ENCODE results near the gene NCK1.

- TF ChIP-seq HDAC2 (IDR thresholded peaks at IDR 0.05) = no peak
- TF ChIP-seq CBFB (CRISPR knock-in tag; IDR thresholded peaks at IDR 0.05) = no peak
- no peak for TF ChIP-seq CTCF (IDR thresholded peaks at IDR 0.05 in 2 of 3, conservative IDR thresholded peaks at IDR 0.05 in 1 of 3; ENCODE audit: insufficient read depth in 2 of 3, low read depth in 1 of 3, low read length in 3 of 3)
- no peak for TF ChIP-seq SAFB2 (IDR thresholded peaks at IDR 0.05; ENCODE audit: borderline replicate concordance, low read depth, low read length, severe bottlenecking)
- no peak for TF ChIP-seq BRD4 (IDR thresholded peaks at IDR 0.05)
- TF ChIP-seq TAF1 (IDR thresholded peaks at IDR 0.05; ENCODE audit: control insufficient read depth, extremely low read depth, insufficient read depth, low read length, severe bottlenecking) = no peak
- no peak for TF ChIP-seq KLF16 (IDR thresholded peaks at IDR 0.05)
Measured at GRCh38 chr3:136952292-136952691, 90.3 kb downstream of the NCK1 start.
